Measurements from ENCODE around the gene CEP112. TPM values are rescaled to one million over a fixed set of nuclear protein-coding genes. Genes with fewer than 3 reads are reported as not detected.

CEP112 gene
- total and polyA plus RNA-seq, 2 of the 13 experiments (the other 11 are each of a cell fraction or from before 2014, with no cell fraction given), result 1.2 to 3.4 TPM

GRCh38 chr17:65987988-65988387 lies 203.9 kb downstream of the CEP112 start (continued):
- TF ChIP-seq REXO4 (CRISPR knock-in tag; IDR thresholded peaks at IDR 0.05; ENCODE audit: borderline replicate concordance) (no peak), ETS1 (CRISPR knock-in tag; IDR thresholded peaks at IDR 0.05) (no peak), TFDP2 (CRISPR knock-in tag; IDR thresholded peaks at IDR 0.05) (no peak), NCOA1 (CRISPR knock-in tag; IDR thresholded peaks at IDR 0.05) (no peak), ZBED4 (CRISPR knock-in tag; IDR thresholded peaks at IDR 0.05; ENCODE audit: borderline replicate concordance) (no peak), POLR2AphosphoS2 (IDR thresholded peaks at IDR 0.05; ENCODE audit: low read depth, low read length) (no peak), HMGXB3 (CRISPR knock-in tag; IDR thresholded peaks at IDR 0.05; ENCODE audit: borderline replicate concordance) (no peak), ZNF101 (CRISPR knock-in tag; IDR thresholded peaks at IDR 0.05; ENCODE audit: borderline replicate concordance, low read depth) (no peak), ZNF570 (CRISPR knock-in tag; IDR thresholded peaks at IDR 0.05; ENCODE audit: borderline replicate concordance) (no peak), THAP9 (CRISPR knock-in tag; IDR thresholded peaks at IDR 0.05; ENCODE audit: borderline replicate concordance) (no peak)

Measured in HepG2 (cell line).